ENCODE results near the gene MYL2.

GRCh38 chr12:110933326-110933974 lies 13.1 kb upstream of the MYL2 start:
- TF ChIP-seq NR1H2 (CRISPR knock-in tag; IDR thresholded peaks at IDR 0.05) (no peak), ZNF512 (tag; IDR thresholded peaks at IDR 0.05) (no peak), MECOM (CRISPR knock-in tag; IDR thresholded peaks at IDR 0.05) (no peak), CTCF (IDR thresholded peaks at IDR 0.05 in 2 of 3, conservative IDR thresholded peaks at IDR 0.05 in 1 of 3; ENCODE audit: insufficient read depth in 2 of 3, low read depth in 1 of 3, low read length in 3 of 3) (no peak), ZNF644 (tag; IDR thresholded peaks at IDR 0.05; ENCODE audit: low read depth) (no peak), BDP1 (IDR thresholded peaks at IDR 0.05; ENCODE audit: insufficient read depth, insufficient read length) (no peak), POLR2A (conservative IDR thresholded peaks at IDR 0.05) (no peak), ESRRA (IDR thresholded peaks at IDR 0.05; ENCODE audit: borderline replicate concordance, low read depth) (no peak), GATA2 (CRISPR knock-in tag; IDR thresholded peaks at IDR 0.05) (no peak), TCF7L2 (IDR thresholded peaks at IDR 0.05; ENCODE audit: low read depth, low read length) (no peak), HNRNPUL1 (IDR thresholded peaks at IDR 0.05; ENCODE audit: low read length) (no peak), GMEB1 (CRISPR knock-in tag; IDR thresholded peaks at IDR 0.05) (no peak)
